NCI-H446 (cell line): ENCODE data around the gene ACAP2.

Experiments
- DNase-seq, 2 experiments: peaks; one replicate each; lab custom pipeline; 2025; lab: John Stamatoyannopoulos, UW

Gene ACAP2

GRCh38 chr3:195259475-195260279, 183.1 kb downstream of the ACAP2 start:
- peak; percentile 75 to 91 for DNase-seq

DNA sequence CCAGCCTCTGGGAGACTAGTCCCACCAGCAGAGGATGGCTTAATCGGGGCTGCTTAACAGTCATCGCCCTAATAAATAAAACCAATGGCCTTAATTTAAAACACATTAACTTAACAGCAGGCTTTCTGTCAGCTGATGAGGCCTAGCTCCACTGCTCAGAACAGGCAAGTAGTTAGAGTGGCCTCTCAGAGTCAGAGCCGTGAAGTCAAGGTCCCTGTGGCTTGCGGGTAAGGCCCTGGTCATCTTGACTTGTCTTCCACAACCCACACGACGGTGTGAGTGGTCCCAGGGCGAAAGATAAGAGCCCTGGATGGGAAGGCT, 183.7 kb downstream of the ACAP2 start:
- no peak for DNase-seq

- DNase-seq = no peak
Observed at GRCh38 chr3:195258449-195259153, 184.2 kb downstream of the ACAP2 start.

DNA sequence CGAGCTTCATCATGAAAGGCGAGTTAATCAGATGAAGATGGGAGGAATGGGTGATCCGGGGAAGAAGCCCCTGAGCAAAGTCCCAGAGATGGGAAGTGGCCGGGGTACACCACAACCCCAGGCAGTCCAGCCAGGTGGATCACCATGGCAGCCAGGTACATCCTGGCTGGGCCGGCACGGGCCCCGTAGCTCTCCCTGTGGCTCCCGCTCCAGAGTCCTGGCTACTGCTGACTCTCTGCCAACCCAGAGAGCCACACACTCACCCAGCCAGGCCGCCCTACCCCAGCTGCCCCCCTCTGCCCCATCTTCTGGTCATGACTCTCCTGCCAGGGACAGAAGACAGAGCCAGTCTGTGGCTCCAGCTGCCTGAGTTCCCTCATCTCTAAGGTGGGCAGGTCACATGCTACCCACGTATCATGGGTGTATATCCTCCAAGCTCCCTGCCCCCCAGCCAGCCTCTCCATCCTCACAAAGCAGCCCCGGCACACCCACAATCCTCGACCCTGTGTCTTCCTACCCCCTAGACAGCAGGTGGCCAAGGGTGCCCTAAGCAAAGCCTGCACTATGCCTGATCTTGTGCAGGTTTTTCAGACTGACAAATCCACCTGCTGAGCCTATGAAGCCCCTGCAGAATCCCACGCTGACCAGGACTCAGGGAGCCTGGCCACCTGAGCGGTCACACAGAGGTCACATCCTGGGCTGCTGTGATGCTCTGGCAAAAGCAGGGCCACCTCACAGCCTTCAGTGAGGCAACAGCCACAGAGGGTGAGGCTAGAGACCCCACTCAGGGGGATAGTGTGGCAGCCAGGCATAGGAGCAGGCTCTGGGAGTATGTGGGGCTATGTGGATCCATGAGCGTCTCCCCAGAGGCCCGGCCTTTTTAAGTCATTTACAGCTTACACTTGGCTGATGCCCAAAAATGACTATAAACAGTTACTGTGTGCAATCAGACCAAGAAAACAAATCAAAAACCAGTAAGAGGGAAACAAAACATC, 185.1 kb downstream of the ACAP2 start:
- DNase-seq = peak in 1 of 2 experiments; percentile 10

DNA sequence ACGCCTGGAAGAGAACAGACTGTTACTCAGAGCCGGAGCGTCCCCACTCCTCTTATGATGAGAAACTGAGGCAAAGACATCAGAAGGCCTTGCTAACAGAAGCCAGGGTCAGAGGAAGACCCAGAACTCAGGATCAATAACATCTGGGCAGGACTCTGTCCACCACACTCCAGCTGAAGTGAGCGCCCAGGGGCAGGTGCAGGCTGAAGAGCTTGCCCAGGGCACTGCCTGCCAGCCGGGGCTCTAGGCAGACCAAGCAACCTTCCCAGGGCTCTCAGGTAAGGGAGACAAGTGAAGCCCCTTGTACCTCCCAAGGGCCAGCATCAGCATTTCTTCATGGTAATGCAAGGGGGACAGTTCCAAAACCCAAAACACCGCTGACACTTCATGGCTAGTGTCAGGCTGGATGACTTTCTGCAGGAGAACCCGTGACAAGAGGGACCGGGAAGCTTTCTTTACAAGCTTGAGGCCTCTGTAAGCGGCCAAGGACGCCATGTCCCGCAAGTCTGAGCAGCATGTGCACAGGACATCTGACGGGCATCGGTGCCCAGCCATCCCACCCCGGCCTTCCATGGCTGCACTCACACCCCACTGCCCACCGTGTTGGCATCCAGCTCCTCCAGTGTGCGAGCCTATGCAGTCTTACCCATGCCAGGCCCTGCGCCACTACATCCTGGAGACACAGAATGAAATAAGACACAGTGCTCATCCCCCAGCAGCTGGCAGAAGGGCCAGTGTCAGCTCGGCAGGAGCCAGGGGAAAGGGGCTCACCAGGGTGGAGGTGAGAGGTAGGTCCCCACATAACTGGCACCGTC, 186.0 kb downstream of the ACAP2 start:
- DNase-seq = no peak

DNA sequence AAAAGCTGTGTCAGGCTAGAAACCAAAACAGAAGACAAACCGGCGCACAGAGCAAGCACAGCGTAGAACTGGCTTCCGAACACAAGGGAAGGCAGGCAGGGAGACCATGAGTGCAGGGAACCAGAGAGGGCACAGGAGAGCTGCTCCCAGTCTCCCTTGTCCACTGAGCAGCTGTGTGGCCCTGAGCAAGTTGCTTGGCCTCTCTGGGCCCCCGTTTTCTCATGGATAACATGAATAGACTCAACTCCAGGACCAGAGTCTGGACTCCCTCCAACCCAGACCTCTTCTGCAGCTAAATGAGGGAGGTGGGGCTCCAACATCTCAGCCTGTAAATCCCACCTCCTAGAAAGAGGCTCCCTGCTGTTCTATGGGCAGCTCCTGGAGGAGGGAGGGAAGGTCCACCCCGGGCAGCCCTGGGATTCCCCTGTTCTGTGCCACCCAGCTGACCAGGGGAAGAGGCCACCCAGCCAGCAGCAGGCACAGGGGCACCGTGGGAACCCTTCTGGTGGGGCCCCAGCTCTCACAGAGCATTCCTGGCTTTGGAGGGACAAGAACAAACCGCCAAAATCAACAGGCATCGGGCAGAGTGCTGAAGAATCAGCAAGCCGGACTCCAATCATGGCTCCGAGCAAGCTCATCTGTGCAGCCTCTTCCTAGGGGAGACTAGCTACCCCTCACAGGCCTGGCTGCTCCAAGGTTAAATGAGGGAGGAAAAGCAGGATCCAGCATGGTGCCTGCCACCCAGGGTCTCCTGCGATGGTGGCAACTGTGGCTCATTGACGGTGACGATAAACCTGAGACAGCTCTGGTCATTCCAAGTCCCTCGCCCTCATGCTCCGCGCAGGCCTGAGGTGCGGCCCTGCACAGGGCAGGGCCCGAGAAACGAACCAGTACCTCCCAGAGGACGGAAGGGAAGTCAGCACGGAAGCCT, 187.0 kb downstream of the ACAP2 start:
- DNase-seq = peak in 1 of 2 experiments; percentile 32

- DNase-seq = no peak
Observed at GRCh38 chr3:195255176-195255500, 187.7 kb downstream of the ACAP2 start.

- DNase-seq = peak in 1 of 2 experiments; percentile 63
Observed at GRCh38 chr3:195254454-195255175, 188.2 kb downstream of the ACAP2 start.

GRCh38 chr3:195253923-195254432, 188.8 kb downstream of the ACAP2 start:
- DNase-seq = no peak

DNA sequence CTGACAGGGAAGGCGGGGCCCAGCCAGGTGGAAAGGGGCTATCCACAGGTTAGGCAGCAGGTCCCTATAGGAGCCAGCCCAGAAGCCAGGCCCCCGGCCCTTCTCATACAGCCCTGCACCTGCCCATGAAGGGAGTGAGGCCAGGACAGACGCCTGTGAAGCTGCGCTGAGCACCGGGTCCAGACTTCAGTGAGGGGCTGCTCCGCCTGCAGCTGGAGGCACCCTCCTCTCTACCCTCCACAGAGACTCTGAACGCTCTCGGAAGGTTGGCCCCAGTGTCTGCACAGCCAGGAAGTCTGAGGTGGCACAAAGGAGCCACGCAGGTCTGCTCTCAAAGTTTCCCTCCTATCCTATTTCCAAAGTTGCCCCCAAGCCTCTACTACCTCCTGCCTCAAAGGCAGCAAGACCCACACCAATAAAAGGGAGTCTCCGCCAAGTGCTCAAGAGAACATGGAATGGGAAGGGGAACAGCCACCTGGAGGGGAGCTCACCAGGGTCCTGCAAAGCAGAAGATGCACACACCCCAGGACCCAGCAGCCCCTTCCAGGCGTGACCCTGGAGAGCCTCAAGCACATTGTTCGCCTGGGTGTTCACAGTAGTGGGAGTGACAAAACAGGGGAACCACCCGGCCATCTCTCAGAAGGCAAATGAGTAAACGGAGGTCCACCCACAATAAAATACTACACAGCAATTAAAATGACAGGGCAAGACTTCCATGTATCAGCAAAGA, 191.3 kb downstream of the ACAP2 start:
- no peak for DNase-seq

DNA sequence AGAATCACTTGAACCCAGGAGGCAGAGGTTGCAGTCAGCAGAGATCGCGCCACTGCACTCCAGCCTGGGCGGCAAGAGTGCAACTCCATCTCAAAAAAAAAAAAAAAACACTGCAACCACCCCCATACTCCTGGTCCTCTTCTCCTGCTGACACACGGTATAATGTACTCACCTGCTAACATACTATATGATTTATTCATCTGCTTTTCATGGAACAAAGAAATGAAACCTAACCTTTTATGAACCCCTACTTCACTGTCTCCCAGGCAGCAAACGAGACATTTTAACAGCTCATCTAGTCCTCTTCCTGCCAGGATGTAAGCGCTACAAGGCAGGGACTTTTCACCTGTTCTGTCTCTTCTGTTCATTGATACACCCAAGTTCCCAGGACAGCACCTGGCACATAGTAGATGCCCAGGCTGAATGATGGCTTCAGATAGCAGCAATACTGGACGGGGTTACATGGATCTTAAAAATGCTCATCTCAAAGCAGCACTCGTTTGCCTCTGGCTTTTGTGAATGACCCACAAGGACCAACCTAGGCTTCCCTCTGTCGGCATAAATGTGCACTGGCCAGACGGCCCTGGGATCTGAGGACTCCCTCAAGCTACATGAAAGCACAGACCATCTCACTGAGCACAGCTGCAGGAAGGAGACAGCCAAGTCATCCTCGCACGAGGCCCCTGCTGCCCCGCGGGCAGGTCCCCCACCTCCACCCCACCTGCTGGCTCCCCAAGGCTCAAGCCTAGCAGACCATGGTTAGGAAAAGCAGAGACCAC, 192.2 kb downstream of the ACAP2 start:
- no peak for DNase-seq

DNA sequence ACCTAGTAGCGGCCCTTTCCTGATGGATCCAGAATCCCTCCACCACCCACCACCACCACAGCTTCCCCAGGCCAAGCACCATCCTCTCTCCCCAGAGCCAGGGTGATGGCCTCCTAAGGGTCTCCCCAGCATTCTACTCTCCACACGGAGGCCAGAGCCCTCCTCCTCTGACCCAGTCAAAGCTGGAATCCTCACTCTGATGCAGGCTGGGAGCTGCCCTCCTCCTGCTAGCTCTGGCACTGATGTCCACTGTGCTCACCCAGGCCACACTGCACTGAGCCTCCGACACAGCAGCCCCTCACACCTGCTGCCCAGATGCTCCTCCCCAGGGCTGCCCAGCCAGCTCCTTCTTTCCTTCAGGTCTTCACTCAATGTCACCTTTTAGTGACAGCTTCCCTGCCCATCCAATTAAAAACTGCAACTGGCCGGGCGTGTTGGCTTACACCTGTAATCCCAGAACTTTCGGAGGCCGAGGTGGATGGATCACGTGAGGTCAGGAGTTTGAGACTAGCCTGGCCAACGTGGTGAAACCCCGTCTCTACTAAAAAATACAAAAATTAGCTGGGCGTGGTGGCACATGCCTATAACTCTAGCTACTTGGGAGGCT, 192.9 kb downstream of the ACAP2 start:
- no peak for DNase-seq

- no peak for DNase-seq
Observed at GRCh38 chr3:195249057-195249770, 193.6 kb downstream of the ACAP2 start.

- DNase-seq = no peak
Observed at GRCh38 chr3:195248281-195248680, 194.5 kb downstream of the ACAP2 start.

- DNase-seq = peak in 1 of 2 experiments; percentile 43
Observed at GRCh38 chr3:195247863-195248189, 195.0 kb downstream of the ACAP2 start.

DNA sequence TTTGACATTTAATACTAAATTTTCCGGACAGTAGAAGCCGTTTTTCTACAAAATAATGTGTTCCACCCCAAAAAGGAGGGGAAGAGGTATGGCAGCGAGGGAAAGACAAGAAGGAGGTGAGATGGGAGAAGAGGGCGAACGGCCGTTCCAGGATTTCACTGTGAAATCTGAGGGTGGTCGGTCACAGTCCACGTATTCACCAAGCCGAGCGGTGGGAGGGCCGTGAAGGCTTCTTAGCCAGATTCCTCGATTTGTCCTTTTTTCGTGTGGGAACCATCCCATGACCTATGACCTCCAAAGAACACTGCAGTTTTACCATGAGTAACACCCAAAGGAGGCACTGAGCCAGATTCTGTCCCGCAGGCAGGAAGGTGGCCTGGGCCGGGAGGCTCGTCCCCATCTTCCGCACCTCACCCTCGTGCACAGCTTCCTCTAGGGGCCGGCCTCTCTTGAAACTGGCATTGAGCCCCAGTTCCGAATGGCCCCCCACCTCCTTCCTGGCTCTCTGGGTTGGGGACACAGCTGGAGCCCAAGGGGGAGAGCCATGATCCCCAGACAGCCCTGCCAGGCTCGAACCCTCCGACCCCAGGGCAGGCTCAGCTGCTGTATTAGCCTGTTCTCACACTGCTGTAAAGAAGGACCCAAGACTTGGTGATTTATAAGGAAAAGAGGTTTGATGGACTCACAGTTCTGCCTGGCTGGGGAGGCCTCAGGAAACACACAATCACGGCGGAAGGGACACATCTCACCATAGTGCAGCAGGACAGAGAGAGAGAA, 195.5 kb downstream of the ACAP2 start:
- DNase-seq = peak in 1 of 2 experiments; percentile 13
